Measurements from ENCODE around the gene SUPT6H. TPM values are rescaled to one million over a fixed set of nuclear protein-coding genes. Genes with fewer than 3 reads are reported as not detected.
"Not testable (repeated sequence)": the region's sequence is repeated elsewhere in the genome, so short reads cannot be mapped to it uniquely, and the experiment has no call there.

The SUPT6H gene
- total RNA-seq, 1 donor from 2014 or later, result 91.2 TPM

GRCh38 chr17:28729950-28730330 is 67.9 kb downstream of the SUPT6H start:
- TF ChIP-seq CTCF (IDR thresholded peaks at IDR 0.05), result no peak
- no peak overlapping the region for H3K4me3 Mint-ChIP-seq (ENCODE audit: unreplicated experiment)
- no peak overlapping the region for H3K27ac Mint-ChIP-seq (ENCODE audit: unreplicated experiment)

GRCh38 chr17:28733346-28733745 is 71.3 kb downstream of the SUPT6H start:
- Mint-ChIP-seq H3K27ac (ENCODE audit: unreplicated experiment) (no peak overlapping the region), H3K27me3 (ENCODE audit: unreplicated experiment) (no peaks in the 10 kb centered on the region), H3K36me3 (ENCODE audit: unreplicated experiment) (no peaks in the 10 kb centered on the region), H3K4me3 (ENCODE audit: unreplicated experiment) (no peak overlapping the region), H3K9me3 (ENCODE audit: unreplicated experiment) (no peaks in the 10 kb centered on the region), H3K4me1 (ENCODE audit: unreplicated experiment) (peaks cover 4% of the 10 kb centered on the region)
- no peak for DNase-seq (ENCODE audit: extremely low spot score, unreplicated experiment)
- no peak for TF ChIP-seq CTCF (IDR thresholded peaks at IDR 0.05)

More at GRCh38 chr17:28729950-28730330, 67.9 kb downstream of the SUPT6H start:
- H3K9me3 Mint-ChIP-seq (ENCODE audit: unreplicated experiment), result no peaks in the 10 kb centered on the region
- no peaks in the 10 kb centered on the region for H3K36me3 Mint-ChIP-seq (ENCODE audit: unreplicated experiment)
- H3K27me3 Mint-ChIP-seq (ENCODE audit: unreplicated experiment), result no peaks in the 10 kb centered on the region
- DNase-seq (ENCODE audit: extremely low spot score, unreplicated experiment), result no peak
- peaks cover 27% of the 10 kb centered on the region for H3K4me1 Mint-ChIP-seq (ENCODE audit: unreplicated experiment)

GRCh38 chr17:28734712-28735241 is 72.8 kb downstream of the SUPT6H start:
- Mint-ChIP-seq H3K36me3 (ENCODE audit: unreplicated experiment) (peaks cover 2% of the 10 kb centered on the region), H3K9me3 (ENCODE audit: unreplicated experiment) (no peaks in the 10 kb centered on the region), H3K4me3 (ENCODE audit: unreplicated experiment) (no peak overlapping the region), H3K27ac (ENCODE audit: unreplicated experiment) (no peak overlapping the region), H3K27me3 (ENCODE audit: unreplicated experiment) (no peaks in the 10 kb centered on the region), H3K4me1 (ENCODE audit: unreplicated experiment) (no peaks in the 10 kb centered on the region)
- TF ChIP-seq CTCF (IDR thresholded peaks at IDR 0.05), result no peak
- DNase-seq (ENCODE audit: extremely low spot score, unreplicated experiment), result no peak

- Mint-ChIP-seq H3K9me3 (ENCODE audit: unreplicated experiment) (no peaks in the 10 kb centered on the region), H3K27me3 (ENCODE audit: unreplicated experiment) (no peaks in the 10 kb centered on the region), H3K36me3 (ENCODE audit: unreplicated experiment) (peaks cover 2% of the 10 kb centered on the region), H3K4me1 (ENCODE audit: unreplicated experiment) (no peaks in the 10 kb centered on the region), H3K27ac (ENCODE audit: unreplicated experiment) (no peak overlapping the region), H3K4me3 (ENCODE audit: unreplicated experiment) (no peak overlapping the region)
- TF ChIP-seq CTCF (IDR thresholded peaks at IDR 0.05), result no peak
- DNase-seq (ENCODE audit: extremely low spot score, unreplicated experiment), result no peak
These were observed 73.3 kb downstream of the SUPT6H start for GRCh38 chr17:28735242-28735722.

GRCh38 chr17:28735913-28736769 is 74.1 kb downstream of the SUPT6H start:
- not testable (repeated sequence) for H3K36me3 Mint-ChIP-seq (ENCODE audit: unreplicated experiment); H3K9me3 Mint-ChIP-seq (ENCODE audit: unreplicated experiment); H3K4me1 Mint-ChIP-seq (ENCODE audit: unreplicated experiment); H3K4me3 Mint-ChIP-seq (ENCODE audit: unreplicated experiment); H3K27me3 Mint-ChIP-seq (ENCODE audit: unreplicated experiment); DNase-seq (ENCODE audit: extremely low spot score, unreplicated experiment); H3K27ac Mint-ChIP-seq (ENCODE audit: unreplicated experiment)
